Astrocyte (in vitro differentiated cells and primary cell): ENCODE data around the gene VWCE. TPM values are rescaled to one million over a fixed set of nuclear protein-coding genes. Genes with fewer than 3 reads are reported as not detected.
A peak's percentile ranks its signal among the peaks of the same experiment; 100 is the strongest.

Experiments used
- DNase-seq: peaks from one replicate; pipeline ENCODE4 v3.0.0-alpha.2; 2010; ENCODE audit warnings: low read depth
- FAIRE-seq: peaks from 2 replicates; lab custom pipeline; 2011; peaks lifted over from hg19 to GRCh38; lab: Jason Lieb, UNC
- H2AFZ ChIP-seq: 2 replicates; pipeline ENCODE4 v1.6.0; 2012; ENCODE audit warnings: low read depth, low read length, inconsistent platforms
- H3K27ac ChIP-seq: 2 replicates; pipeline ENCODE4 v1.5.1; 2011; ENCODE audit warnings: low read depth, low read length, inconsistent platforms
- H3K27me3 ChIP-seq: 2 replicates; pipeline ENCODE4 v1.6.0; 2011; ENCODE audit warnings: low read length, inconsistent platforms; ENCODE audit not compliant: insufficient read depth
- H3K36me3 ChIP-seq: 2 replicates; pipeline ENCODE4 v1.5.1; 2011; ENCODE audit warnings: low read length, inconsistent platforms; ENCODE audit not compliant: insufficient read depth
- H3K4me1 ChIP-seq: 2 replicates; pipeline ENCODE4 v1.5.1; 2011; ENCODE audit warnings: low read length, inconsistent platforms; ENCODE audit not compliant: insufficient read depth
- H3K4me2 ChIP-seq: 2 replicates; pipeline ENCODE4 v1.6.0; 2012; ENCODE audit warnings: low read length, inconsistent platforms
- H3K4me3 ChIP-seq: 2 replicates; pipeline ENCODE4 v1.5.1; 2011; ENCODE audit warnings: low read depth, mild to moderate bottlenecking, low read length, inconsistent platforms; ENCODE audit not compliant: insufficient read depth
- H3K79me2 ChIP-seq: 2 replicates; pipeline ENCODE4 v1.6.0; 2012; ENCODE audit warnings: mild to moderate bottlenecking, low read length, inconsistent platforms; ENCODE audit not compliant: insufficient read depth
- H3K9ac ChIP-seq: 2 replicates; pipeline ENCODE4 v1.6.0; 2012; ENCODE audit warnings: mild to moderate bottlenecking, low read length, inconsistent platforms
- H3K9me3 ChIP-seq: 2 replicates; pipeline ENCODE4 v1.5.1; 2012; ENCODE audit warnings: low read depth, mild to moderate bottlenecking, low read length, inconsistent platforms; ENCODE audit not compliant: insufficient read depth
- H4K20me1 ChIP-seq: 2 replicates; pipeline ENCODE4 v1.6.0; 2012; ENCODE audit warnings: low read length, inconsistent platforms; ENCODE audit not compliant: insufficient read depth
- H3K27ac Mint-ChIP-seq: one replicate; pipeline ENCODE4 v1.8.0; 2021; ENCODE audit warnings: mild to moderate bottlenecking, mixed read lengths; ENCODE audit not compliant: unreplicated experiment
- H3K27me3 Mint-ChIP-seq: one replicate; pipeline ENCODE4 v1.8.0; 2021; ENCODE audit warnings: low read depth, mixed read lengths; ENCODE audit not compliant: unreplicated experiment
- H3K36me3 Mint-ChIP-seq: one replicate; pipeline ENCODE4 v1.8.0; 2021; ENCODE audit warnings: low read depth, mixed read lengths; ENCODE audit not compliant: unreplicated experiment
- H3K4me1 Mint-ChIP-seq: one replicate; pipeline ENCODE4 v1.8.0; 2021; ENCODE audit warnings: low read depth, mixed read lengths; ENCODE audit not compliant: unreplicated experiment
- H3K4me3 Mint-ChIP-seq: one replicate; pipeline ENCODE4 v1.8.0; 2021; ENCODE audit warnings: mild to moderate bottlenecking, moderate library complexity, mixed read lengths; ENCODE audit not compliant: unreplicated experiment
- H3K9me3 Mint-ChIP-seq: one replicate; pipeline ENCODE4 v1.8.0; 2021; ENCODE audit warnings: mild to moderate bottlenecking, mixed read lengths; ENCODE audit not compliant: unreplicated experiment
- CTCF ChIP-seq: IDR thresholded peaks from 2 replicates; pipeline ENCODE4 v1.5.1; 2011; ENCODE audit warnings: low read depth, mild to moderate bottlenecking, inconsistent platforms, low read length, moderate library complexity; ENCODE audit not compliant: insufficient read depth
- EZH2 ChIP-seq: IDR thresholded peaks from 2 replicates; pipeline ENCODE4 v1.6.1; 2012; ENCODE audit warnings: mild to moderate bottlenecking, low read length, inconsistent platforms; ENCODE audit not compliant: insufficient read depth
- total RNA-seq: library from RNA; stranded (reverse); gene quantifications from 2 replicates; pipeline ENCODE4 v1.2.1, GENCODE V29; 2021

The VWCE gene
- total RNA-seq, 1 donor from 2014 or later = 17.7 TPM

GRCh38 chr11:61268588-61269250 is 26.4 kb downstream of the VWCE start:
- Mint-ChIP-seq H3K9me3 (no peaks in the 10 kb centered on the region), H3K27ac (no peak overlapping the region), H3K4me3 (no peak overlapping the region), H3K27me3 (no peaks in the 10 kb centered on the region), H3K36me3 (peaks cover 9% of the 10 kb centered on the region), H3K4me1 (peaks cover 3% of the 10 kb centered on the region)
- Histone ChIP-seq H3K4me2 (no peak overlapping the region), H3K79me2 (no peaks in the 10 kb centered on the region), H3K9ac (no peak overlapping the region), H3K4me1 (no peaks in the 10 kb centered on the region), H3K9me3 (no peaks in the 10 kb centered on the region), H3K27me3 (no peaks in the 10 kb centered on the region), H4K20me1 (peaks cover 14% of the 10 kb centered on the region), H3K27ac (no peak overlapping the region), H3K4me3 (no peak overlapping the region), H3K36me3 (no peaks in the 10 kb centered on the region), H2AFZ (no peak overlapping the region)
- FAIRE-seq (no peak), DNase-seq (no peak)
- TF ChIP-seq EZH2 (no peak), CTCF (no peak)

- peaks cover 2% of the 10 kb centered on the region for H3K27me3 Mint-ChIP-seq
- Histone ChIP-seq H3K4me2 (no peak overlapping the region), H4K20me1 (peaks cover 4% of the 10 kb centered on the region), H2AFZ (no peak overlapping the region), H3K4me1 (no peaks in the 10 kb centered on the region), H3K27ac (no peak overlapping the region), H3K27me3 (no peaks in the 10 kb centered on the region), H3K9ac (no peak overlapping the region), H3K79me2 (no peaks in the 10 kb centered on the region), H3K9me3 (no peaks in the 10 kb centered on the region), H3K4me3 (no peak overlapping the region), H3K36me3 (no peaks in the 10 kb centered on the region)
- no peak for DNase-seq
- H3K27ac Mint-ChIP-seq = peak overlapping the region; percentile 53
- peaks cover 3% of the 10 kb centered on the region for H3K4me1 Mint-ChIP-seq
- peaks cover 10% of the 10 kb centered on the region for H3K36me3 Mint-ChIP-seq
- TF ChIP-seq CTCF (no peak), EZH2 (no peak)
- no peak overlapping the region for H3K4me3 Mint-ChIP-seq
- no peaks in the 10 kb centered on the region for H3K9me3 Mint-ChIP-seq
- FAIRE-seq = no peak
These were observed 27.7 kb downstream of the VWCE start for GRCh38 chr11:61267437-61267841.

GRCh38 chr11:61266602-61267001 is 28.5 kb downstream of the VWCE start:
- no peaks in the 10 kb centered on the region for H3K27me3 ChIP-seq
- H3K36me3 ChIP-seq = no peaks in the 10 kb centered on the region
- no peak overlapping the region for H3K9ac ChIP-seq
- H3K9me3 ChIP-seq = no peaks in the 10 kb centered on the region
- no peak overlapping the region for H2AFZ ChIP-seq
- no peaks in the 10 kb centered on the region for H3K4me1 ChIP-seq
- H3K4me2 ChIP-seq = no peak overlapping the region
- Mint-ChIP-seq H3K9me3 (no peaks in the 10 kb centered on the region), H3K4me3 (no peak overlapping the region), H3K4me1 (peaks cover 3% of the 10 kb centered on the region), H3K27ac (no peak overlapping the region), H3K27me3 (peaks cover 2% of the 10 kb centered on the region), H3K36me3 (peaks cover 10% of the 10 kb centered on the region)
- H3K4me3 ChIP-seq = no peak overlapping the region
- H3K27ac ChIP-seq = no peak overlapping the region
- H4K20me1 ChIP-seq = no peaks in the 10 kb centered on the region
- no peak for FAIRE-seq
- DNase-seq = peak; percentile 15
- no peaks in the 10 kb centered on the region for H3K79me2 ChIP-seq
- TF ChIP-seq EZH2 = no peak
- no peak for TF ChIP-seq CTCF
